ENCODE results near the gene VMP1.
"Not testable (repeated sequence)": the region's sequence is repeated elsewhere in the genome, so short reads cannot be mapped to it uniquely, and the experiment has no call there.

VMP1 gene

DNA sequence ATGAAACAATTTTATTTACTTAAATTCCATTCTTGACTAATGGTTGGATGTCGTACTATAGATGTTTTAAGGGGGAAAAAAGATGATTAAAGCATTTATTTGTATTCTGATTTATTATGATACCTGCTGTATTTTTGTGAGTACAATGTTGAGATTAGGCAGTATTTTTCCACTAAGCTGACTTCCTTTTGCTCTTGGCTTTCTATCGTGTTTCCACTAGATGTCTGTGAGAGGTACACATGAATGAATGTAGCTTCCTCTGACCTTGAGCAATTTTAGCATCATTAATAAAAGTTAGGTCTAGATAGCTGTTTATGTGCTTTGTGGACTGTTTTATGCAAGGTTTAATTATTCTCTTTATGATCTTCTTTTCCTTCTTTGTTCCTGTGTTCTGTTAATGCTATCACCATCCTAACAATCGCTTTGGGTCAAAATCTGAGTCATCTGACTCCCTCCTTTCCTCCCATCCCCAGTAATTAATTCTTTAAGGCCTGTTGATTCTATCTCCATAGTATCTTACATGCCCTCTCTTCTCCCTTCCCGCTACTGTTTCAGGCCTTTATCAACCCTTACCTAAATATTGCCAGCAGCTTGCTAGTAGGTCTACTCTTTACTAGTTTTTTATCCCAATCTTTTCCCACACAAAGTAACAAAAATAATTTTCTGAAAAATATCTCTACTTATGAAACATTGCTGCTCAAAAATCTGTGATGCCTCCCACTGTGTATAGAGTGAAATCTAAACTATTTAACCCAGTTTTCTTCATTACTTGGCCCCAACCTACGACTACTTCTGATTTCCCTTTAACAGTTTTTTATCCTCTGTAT lies 76.0 kb downstream of the VMP1 start:
- no peak for DNase-seq

DNA sequence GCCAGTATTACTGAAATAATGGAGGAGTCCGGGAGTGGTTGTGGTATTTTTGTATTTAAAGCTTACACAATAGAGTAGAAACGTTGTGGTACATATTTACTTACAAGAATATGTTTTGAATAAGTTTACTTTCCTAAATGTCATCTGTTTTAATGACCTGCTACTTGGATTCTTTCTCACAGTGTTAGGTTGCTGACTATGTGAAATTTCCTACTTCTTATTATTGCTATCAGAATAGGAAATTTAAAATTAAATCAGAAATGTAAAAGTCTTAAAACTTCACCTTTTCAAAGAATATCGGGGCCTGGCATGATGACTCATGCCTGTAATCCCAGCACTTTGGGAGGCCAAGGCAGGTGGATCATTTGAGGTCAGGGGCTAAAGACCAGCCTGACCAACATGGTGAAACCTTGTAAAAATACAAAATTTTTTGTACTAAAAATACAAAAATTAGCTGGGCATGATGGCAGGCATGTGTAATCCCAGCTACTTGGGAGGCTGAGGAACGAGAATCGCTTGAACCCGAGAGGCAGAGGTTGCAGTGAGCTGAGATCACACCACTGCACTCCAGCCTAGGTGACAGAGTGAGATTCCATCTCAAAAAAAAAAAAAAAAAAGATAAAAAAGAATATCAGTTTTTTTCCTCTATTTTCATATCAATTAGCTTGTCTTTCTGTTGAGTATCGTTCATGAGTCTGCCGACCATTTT lies 77.8 kb downstream of the VMP1 start:
- DNase-seq = no peak

DNA sequence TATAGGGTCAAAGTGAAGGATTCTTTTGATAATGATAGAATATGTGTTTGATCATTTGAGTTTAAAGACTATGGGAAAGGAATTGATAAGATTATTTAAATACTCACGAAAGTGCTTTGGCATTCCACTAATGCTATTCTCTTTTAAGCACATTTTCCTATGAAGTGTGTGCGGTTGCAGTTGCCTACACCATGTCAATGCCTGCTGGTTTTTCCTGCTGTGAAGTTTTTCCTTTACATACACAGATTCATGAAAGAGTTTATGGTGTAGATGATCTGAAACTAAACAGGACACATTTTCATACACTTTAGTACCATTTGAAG lies 78.7 kb downstream of the VMP1 start:
- no peak for DNase-seq

DNA sequence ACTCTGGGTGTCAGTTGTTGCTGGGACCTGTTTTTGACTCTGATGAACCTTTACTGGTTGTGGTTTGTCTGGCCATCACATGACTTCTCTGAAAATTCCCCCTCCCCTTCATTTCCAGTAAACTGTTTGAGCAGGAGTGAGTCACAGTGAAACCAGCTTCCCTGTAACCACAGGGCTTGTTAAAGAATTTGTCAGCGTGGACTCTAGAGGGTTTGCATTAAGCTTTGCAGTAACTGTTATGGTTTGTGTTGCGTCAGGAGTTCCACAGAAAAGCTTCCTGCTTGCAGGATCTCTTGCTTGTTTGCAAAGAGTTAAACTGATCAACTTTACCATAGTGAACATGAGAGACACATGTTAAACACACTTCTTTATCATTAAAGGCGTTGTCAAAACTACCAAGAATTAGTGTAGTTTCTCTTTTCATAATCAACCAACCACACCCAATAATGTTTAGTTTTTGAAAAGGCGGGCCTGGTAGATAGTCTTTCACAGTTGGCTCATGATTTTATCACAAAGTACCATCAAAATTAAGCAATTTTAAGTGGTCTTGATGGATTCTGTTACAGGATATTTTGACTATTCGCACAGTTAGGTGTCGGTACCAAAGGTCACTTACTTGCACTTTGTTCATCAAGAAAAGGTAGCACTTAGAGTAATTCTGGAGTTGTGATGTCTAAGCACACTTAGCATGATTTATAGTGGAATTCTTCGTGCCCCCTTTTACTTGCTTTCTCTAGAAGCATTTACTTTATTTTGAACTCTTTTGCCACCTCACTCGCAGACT lies 79.3 kb downstream of the VMP1 start:
- DNase-seq = no peak

DNA sequence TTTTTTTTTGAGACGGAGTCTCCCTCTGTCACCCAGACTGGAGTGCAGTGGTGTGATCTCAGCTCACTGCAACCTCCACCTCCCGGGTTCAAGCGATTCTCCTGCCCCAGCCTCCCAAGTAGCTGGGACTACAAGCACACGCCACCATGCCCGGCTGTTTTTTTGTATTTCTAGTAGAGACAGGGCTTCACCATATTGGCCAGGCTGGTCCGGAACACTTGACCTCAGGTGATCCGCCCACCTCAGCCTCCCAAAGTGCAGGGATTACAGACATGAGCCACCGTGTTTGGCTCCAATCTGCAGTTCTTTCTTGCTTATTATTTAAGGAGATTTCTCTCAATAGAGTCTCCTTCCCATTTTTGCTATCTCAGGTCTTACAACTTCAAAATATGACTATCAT lies 82.4 kb downstream of the VMP1 start:
- not testable (repeated sequence) for DNase-seq

DNA sequence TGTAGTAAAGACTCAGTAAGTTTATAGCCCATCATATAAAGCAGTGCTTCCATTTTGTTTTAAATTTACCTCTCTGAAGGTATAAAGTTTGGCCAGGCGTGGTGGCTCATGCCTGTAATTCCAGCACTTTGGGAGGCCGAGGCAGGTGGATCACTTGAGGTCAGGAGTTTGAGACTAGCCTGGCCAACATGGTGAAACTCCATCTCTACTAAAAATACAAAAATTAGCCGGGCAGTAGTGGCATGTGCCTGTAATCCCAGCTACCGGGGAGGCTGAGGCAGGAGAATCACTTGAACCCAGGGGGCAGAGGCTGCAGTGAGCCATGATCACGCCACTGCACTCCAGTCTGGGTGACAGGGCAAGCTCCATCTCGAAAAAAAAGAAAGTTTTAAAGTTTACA lies 83.0 kb downstream of the VMP1 start:
- not testable (repeated sequence) for DNase-seq

DNA sequence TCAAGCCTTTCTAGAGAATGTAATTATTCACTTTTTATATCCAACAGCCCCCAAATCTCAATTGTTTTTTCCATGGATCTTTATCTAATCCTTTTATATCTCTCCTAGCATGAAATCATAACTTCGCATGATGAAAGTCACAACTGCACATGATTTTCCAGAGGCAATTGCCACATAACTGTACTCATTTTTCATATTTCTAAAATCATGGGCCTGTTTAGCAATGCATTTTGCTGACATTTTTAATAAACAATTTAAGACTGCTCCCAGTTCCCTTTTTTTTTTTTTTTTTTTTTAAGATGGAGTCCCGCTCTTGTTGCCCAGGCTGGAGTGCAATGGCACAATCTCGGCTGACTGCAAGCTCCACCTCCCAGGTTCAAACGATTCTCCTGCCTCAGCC lies 83.5 kb downstream of the VMP1 start:
- no peak for DNase-seq

DNA sequence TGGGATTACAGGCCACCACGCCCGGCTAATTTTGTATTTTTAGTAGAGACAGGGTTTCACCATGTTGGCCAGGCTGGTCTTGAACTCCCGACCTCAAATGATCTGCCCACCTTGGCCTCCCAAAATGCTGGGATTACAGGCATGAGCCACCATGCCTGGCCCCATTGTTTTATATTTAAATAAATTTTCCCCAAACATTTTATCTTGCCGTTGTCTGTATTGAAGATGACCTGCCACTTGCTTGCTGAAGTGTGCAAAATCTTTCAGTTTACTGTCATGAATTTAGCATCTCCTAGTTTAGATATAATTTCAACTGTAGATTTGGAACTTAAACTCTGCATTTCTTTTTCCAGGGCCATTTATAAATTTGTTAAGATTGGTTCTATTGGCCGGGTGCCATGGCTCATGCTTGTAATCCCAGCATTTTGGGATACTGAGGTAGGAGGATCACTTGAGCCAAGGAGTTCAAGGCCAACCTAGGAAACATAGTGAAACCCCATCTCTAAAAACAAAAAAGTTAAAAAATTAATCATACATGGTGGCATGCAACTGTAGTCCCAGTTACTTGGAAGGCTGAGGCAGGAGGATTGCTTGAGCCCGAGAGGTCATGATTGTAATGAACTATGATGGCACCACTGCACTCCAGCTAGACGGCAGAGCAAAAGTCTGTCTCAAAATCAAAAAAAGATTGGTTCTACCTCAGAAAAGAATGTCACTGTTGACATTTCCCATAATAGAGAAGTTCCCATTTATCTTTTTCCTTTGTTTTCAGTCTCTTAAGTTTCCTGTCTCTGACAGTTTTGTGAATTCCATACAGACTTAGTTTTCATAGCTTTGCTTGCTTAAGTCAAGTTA lies 84.4 kb downstream of the VMP1 start:
- DNase-seq = no peak

DNA sequence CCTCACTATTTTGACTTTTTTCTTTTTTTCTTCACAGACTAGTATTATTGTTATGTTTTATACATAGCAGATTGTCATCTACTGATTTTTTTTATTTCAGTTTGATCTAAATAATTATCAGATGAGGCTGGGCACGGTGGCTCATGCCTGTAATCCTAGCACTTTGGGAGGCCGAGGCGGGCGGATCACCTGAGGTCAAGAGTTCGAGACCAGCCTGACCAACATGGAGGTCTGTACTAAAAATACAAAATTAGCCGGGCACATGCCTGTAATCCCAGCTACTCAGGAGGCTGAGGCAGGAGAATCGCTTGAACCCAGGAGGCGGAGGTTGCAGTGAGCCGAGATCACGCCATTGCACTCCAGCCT lies 85.0 kb downstream of the VMP1 start:
- DNase-seq = not testable (repeated sequence)

DNA sequence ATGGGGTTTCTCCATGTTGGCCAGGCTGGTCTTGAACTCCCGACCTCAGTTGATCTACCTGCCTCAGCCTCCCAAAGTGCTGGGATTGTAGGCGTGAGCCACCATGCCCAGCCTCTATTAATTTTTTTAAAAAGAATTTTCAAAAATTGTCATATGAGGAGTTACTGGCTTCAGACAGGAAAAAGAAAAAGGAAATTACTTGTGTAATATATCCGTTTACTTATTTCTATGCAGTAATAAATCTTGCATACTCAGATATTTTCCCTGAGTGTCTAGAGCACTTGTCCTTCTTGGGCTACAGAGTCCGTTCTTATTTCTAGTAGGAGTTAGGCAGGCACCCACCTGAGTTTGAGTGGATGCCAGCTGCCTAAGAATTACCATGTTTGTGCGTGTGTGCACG lies 85.8 kb downstream of the VMP1 start:
- no peak for DNase-seq

DNA sequence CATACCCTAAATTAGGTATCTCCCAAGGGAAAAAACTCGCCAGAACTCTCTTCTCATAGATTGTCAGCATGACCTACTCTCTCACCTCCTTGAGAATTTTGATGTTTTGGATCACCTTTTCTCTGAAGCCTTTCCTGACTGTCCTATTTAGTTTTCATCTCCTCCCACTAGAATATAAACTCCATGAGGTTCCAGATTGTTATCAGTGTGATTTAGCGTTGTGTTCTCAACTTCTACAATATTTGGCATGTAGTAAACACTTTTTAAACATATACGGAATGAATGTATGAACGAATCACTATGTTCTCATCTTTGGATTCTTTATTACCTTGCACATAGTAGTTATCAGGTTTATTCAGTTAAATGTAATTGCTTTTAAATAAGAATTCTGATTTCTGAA lies 88.7 kb downstream of the VMP1 start:
- no peak for DNase-seq

DNA sequence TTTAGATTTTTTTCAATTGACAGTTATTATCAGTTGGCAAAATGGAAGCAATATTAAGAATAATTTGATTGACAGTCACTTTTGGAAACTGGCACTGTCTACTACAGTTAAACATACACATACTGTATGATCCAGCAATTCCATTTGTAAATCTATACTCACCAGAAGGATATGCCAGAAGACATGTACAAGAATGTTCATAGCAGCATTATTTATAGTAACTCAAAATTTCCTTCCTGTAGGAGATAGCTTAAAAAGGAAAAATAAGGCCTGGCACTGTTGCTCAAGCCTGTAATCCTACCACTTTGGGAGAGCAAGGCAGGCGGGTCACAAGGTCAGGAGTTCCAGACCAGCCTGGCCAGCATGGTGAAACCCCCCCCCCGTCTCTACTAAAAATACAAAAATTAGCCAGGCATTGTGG lies 89.3 kb downstream of the VMP1 start:
- DNase-seq = no peak

DNA sequence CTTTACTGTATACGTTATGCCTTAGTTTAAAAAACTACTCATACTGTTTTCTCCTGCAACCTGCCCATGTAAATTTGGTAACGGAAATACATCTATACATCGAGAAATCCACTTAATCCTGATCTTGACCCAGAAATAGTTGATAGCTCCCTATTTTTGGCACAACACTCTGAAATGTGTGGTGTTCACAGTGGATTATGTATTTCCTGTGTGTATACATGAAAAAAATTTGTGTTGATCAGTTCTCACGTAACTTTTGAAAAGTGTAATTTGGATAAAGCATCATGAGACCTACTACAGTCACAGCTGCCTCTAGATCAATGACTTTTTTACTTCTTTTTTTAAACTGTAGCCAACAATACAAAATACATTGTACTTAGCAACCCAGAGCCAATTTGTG lies 90.7 kb downstream of the VMP1 start:
- DNase-seq = no peak

DNA sequence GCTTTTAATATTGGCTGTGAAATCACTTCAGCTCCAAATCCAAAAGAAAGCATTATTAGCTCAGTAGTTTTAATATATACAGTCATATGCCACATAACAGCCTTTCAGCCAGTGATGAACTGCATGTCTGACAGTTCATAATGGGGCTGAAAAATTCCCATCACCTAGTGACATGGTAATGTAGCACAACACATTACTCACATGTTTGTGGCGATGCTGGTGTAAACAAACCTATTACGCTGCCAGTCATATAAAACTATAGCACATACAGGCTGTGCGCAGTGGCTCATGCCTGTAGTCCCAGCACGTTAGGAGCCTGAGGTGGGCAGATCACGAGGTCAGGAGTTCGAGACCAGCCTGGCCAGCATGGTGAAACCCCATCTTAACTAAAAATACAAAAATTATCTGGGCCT lies 93.1 kb downstream of the VMP1 start:
- DNase-seq = no peak

DNA sequence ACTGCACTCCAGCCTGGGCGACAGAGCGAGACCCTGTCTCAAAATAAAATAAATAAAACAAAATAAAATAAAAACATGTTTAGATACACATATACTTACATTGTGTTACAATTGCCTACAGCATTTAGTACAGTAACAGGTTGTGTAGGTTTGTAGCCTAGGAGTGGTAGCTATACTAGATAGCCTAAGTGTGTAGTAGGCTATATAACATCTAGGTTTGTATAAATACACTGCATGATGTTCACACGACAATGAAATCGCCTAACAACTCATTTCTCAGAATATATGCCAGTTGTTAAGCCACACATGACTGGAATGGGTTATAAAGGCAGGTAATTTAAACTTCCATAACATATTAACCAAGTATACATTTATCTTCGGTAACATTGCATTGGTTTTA lies 94.7 kb downstream of the VMP1 start:
- DNase-seq = no peak

DNA sequence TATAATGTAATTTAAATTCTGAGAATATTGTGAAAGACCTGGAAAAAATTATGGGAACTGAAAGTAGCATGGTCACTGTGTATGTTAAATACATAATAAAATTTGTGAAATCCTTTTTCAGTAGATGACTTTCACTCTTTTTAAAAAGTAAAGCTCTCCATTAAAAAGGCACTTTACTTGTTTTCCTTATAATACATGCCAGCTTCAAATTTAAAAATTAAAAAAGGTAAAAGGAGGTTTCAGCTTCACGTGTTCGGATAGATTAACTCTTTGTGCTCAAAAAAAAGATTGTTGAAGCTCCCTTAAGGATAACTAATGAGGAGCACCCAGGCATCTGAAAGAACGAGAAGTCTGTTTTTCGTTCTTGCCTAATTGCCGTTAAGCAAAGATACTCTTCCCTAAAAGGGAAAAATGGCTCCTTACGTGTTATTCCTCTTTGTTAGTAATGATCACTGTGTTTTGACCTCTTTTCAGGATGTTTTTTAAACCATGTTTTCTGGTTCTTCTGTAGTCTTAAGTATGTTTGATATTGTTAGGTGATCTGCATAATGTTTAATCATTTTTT lies 97.5 kb downstream of the VMP1 start:
- no peak for DNase-seq

DNA sequence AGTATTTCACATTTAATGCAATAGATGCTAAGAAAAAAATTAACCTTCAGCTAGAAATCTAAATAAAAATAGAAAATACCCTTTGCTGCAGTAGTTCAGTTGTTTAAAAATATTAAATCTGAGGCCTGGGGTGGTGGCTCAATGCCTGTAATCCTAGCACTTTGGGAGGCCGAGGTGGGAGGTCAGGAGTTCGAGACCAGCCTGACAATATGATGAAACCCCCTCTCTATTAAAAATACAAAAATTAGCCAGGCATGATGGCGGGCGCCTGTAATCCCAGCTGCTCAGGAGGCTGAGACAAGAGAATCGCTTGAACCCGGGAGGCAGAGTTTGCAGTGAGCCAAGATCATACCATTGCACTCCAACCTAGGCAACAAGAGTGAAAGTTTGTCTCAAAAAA lies 98.9 kb downstream of the VMP1 start:
- DNase-seq = not testable (repeated sequence)

DNA sequence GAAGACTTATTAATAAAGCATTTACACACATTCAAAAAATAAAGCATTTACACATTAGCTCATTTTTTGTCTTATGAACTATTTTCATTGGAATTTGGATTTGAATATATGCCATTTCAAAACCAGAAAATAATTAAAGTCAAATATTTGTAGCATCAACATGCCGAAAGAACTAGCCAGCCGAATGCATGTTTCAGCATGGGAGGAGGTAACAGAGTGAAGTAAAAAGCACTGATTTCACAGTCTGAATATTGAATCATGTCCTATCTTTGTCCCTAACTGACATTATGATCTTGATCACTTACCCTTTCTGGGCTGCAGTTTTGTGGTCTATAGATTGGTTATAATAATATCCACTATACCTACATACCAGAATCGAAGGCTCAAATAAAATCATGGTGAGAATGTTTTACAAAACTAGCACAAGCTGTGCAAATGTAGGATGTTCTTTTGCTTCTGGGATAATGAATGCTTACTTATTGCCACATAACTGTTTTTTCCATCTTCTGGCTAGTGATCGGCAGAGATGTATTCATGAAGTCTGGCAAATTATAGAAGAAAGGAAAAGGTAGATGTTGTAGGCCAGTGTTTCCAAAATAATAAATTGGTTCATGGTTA lies 100.5 kb downstream of the VMP1 start:
- no peak for DNase-seq

DNA sequence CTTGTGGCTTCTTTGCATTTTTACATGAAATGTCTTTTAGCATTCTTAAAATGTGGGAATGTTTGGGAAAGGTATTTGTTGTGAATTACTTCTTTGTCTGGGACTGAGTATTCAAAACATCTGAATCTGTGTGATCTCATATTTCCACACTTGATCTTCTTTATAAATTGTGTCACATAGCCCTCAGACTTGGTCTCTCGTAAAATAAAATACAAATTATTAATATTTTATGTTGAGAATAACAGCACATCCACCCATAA lies 103.4 kb downstream of the VMP1 start:
- DNase-seq = no peak

DNA sequence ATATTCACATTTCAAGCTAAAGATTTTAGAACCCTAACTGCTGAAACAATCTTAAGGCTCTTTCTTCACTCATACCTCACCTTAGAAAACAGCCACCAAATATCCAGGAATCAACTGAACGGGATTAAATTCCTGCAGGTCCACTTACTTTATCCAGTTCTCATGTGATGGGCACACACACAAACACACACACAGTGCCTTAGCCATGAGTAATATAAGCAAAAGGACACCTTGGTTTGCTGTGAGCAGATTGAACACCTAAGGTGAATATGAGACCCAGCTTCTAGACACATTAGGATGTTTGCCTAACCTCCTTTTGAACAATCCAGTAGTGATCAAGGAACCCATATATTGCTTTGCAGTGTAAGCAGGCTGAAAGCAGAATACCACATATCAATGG lies 103.8 kb downstream of the VMP1 start:
- DNase-seq = no peak

DNA sequence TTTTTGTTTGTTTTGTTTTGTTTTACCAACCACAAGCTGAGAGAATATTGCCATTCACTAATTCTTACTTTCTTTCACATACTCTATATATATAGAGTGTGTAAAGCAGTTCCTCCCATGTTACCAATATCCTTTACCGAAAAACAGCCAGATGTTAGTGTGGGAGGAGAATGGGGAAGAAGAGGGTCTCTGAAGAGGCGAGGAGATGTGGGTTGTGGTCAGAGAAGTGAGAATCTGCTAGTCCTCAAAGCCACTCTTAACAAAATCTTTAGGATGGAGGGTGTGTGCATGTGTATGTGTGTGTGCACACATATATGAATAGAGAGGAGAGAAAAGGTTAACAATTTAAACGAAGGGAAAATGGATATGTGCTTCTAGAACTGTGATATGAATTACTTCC lies 104.7 kb downstream of the VMP1 start:
- DNase-seq = no peak

DNA sequence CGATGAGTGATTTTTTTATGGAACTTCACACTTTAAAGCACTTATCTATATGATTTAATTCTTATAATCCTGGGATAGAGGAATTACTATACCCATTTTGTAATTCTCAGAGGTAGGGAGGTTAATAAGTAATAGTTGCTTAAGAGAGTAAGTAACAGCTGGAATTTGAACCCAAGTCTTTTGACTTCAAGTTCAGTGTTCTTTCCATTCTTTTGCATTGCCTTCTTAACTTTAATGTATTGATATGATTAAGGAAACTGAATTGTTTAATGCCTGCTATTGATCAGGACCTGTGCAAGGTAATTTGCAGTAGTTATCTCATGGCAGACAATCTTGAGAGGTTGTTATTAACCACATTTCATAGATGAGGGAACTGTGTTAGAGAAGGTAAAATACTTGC lies 106.8 kb downstream of the VMP1 start:
- no peak for DNase-seq

DNA sequence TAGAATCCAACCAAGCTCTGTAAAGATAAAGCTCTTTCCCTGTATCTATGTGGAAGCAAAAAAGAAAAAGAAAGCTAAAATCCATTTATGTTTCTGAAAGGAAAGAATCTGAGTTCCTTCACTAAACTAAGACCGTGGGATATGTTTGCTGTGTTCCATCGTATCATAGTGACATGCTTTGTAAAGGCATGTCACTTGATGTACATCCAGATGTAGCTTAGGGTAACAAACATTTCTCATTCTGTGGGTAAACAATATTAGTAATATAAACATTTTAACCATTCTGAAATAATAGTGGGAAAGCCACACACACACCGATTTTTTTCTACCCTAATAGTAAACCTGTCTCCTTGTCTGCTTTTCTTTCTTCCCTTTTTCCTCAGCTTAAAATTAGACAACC lies 107.2 kb downstream of the VMP1 start:
- DNase-seq = no peak

Measured in NCI-H187 (cell line).